Ecto neural progenitor cell (in vitro differentiated cells): Measurements from ENCODE around the gene AHCYL2.
"Not testable (repeated sequence)": the region's sequence is repeated elsewhere in the genome, so short reads cannot be mapped to it uniquely, and the experiment has no call there.

Source experiments
- DNase-seq: peaks from one replicate; pipeline ENCODE4 v3.0.0-alpha.2; 2018; ENCODE audit warnings: low spot score

Gene AHCYL2

DNA sequence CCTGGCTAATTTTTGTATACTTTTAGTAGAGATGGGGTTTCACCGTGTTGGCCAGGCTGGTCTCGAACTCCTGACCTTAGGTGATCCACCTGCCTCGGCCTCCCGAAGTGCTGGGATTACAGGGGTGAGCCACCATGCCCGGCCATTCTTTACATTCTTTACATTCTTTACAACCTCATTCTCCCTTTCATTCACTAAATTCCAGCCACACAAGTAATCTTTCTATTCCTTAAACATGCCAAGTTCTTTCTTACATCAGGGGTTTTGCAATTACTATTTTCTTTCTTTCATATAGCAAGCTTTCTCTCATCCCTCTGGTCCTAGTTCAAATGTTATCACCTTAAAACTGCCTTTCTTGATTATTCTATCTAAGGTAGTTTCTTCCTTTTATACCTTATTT lies 128.3 kb downstream of the AHCYL2 start:
- DNase-seq, result not testable (repeated sequence)

- no peak for DNase-seq
These were observed 129.8 kb downstream of the AHCYL2 start for GRCh38 chr7:129354428-129355157.

GRCh38 chr7:129356176-129356575 lies 131.3 kb downstream of the AHCYL2 start:
- DNase-seq, result no peak

DNA sequence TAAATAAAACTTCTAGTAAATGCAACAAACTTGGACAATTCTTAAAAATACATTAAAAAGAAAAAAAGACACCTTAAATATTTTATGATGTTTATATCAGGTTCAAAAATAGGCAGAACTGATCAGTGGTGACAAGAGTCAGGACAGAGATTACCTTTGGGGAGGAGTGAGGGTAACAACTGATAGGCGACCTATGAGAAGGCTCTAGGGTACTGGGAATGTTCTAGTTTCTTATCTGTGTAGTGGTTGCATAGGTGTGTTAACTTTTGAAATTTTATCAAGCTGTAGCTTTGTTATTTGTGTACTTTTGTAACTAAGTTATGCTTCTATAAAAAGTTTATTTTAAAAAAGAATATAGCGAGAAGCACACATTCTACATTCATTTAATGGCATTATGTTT lies 134.3 kb downstream of the AHCYL2 start:
- DNase-seq, result no peak

- DNase-seq, result no peak
These were observed 134.8 kb downstream of the AHCYL2 start for GRCh38 chr7:129359638-129360037.

DNA sequence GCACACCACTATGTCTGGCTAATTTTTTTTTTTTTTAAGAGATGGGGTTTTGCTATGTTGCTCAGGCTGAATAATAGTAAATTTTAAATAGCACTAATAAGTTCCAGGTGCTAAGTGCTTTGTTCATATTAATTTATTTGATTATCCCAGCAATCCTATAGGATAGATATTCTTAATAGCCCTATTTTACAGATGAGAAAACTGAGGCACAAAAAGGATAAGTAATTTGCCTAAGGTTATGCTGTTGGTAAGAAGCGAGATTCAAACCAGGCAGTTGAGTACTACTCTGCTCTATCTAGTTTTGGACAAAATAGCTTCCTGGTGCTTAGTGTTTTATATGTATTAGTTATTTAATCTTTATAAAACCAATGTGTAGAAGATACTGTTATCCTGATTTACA lies 136.9 kb downstream of the AHCYL2 start:
- no peak for DNase-seq

- DNase-seq, result no peak
These were observed 137.7 kb downstream of the AHCYL2 start for GRCh38 chr7:129362496-129362895.

- DNase-seq, result no peak
These were observed 142.5 kb downstream of the AHCYL2 start for GRCh38 chr7:129367349-129367699.

DNA sequence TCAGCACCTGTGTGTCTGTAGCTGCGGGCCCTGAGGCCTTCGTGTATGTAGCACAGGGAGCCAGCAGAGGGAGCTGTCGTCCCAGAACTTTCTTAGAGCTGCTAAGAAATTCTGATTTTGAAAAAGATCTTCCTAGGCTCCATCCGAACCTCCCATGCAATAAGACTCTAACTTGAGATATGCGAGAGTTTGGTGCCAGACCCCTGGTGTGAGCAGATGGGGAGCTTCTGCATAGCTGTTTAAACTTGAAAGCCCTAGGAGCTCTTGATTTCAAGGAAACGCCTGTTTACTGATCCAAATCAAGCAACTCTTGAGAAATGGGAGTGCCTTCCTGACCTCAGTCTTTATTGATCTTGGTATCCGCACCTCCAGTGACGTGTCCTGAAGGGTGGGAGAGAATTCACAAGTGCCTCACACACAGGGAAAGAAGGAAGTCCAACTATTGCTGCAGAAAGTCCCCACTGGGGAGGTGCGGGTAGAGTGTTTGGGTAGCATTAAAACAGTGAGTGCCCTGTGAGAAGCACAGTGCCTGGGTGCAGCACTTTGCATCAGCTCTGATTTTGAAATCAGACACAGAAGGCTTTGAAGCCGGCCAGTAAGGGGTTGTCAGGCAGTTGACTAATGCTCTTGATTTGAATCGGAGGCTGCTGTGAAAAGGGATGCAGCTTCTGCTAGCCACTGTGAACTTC lies 143.0 kb downstream of the AHCYL2 start:
- peak; percentile 78 for DNase-seq

DNA sequence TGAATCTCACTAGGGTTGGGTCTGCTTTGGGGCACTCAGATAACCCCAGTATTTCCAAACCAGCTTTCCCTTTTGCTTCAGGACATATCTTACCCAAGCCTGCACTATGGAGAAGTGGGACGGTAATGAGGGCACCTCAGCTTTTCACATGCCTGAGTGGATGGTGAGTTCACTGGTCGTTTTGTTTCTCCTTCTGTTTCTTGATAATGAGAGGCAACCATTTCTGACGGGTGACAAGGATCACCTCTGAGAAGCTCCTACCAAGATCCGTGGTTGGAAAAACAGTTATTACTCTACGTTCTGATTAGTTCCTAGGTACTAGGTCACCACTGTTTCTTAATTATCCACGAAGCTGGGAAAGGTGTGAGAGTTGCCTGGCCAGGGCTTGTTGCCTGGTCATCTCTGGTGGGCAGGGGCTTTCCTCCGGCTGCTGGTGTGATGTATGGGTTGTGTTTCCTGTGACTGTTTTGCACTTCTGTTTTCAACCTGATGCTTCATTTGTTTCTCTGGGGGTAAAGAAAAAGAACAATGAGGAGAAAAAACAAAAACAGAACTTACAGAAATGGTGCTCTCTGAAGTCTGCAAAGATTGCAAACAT lies 143.7 kb downstream of the AHCYL2 start:
- no peak for DNase-seq

DNA sequence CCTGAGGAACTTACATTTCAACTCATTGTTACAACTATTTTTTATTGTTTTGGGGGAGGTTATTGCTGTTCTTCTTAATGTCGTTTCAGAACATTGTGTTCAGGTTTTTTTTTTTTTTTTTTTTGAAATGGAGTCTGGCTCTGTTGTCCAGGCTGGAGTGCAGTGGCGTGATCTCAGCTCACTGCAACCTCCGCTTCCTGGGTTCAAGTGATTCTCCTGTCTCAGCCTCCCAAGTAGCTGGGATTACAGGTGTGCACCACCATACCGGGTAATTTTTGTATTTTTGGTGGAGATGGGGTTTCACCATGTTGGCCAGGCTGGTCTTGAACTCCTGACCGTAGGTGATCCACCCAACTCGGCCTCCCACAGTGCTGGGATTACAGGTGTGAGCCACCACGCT lies 144.6 kb downstream of the AHCYL2 start:
- DNase-seq, result not testable (repeated sequence)

DNA sequence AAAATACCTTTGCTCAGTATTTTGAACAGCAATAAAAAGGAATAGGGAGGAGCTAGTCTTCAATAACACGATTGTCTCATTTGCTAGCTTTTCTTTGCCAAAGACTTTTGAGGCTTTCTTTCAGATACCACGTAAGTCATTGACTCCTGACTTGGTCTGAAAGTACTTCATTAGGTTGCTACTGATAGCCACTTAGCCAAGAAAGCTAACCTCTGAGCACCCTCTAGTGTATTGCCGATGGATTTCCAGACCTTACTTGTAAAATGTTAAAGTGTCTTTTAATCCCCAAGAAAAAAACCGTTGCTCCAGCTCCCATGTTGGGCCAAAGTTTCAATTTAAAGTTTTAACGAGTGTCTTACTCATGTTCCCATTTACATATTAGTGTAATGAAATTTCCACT lies 146.0 kb downstream of the AHCYL2 start:
- DNase-seq, result no peak

GRCh38 chr7:129371487-129371886 lies 146.7 kb downstream of the AHCYL2 start:
- DNase-seq, result no peak

DNA sequence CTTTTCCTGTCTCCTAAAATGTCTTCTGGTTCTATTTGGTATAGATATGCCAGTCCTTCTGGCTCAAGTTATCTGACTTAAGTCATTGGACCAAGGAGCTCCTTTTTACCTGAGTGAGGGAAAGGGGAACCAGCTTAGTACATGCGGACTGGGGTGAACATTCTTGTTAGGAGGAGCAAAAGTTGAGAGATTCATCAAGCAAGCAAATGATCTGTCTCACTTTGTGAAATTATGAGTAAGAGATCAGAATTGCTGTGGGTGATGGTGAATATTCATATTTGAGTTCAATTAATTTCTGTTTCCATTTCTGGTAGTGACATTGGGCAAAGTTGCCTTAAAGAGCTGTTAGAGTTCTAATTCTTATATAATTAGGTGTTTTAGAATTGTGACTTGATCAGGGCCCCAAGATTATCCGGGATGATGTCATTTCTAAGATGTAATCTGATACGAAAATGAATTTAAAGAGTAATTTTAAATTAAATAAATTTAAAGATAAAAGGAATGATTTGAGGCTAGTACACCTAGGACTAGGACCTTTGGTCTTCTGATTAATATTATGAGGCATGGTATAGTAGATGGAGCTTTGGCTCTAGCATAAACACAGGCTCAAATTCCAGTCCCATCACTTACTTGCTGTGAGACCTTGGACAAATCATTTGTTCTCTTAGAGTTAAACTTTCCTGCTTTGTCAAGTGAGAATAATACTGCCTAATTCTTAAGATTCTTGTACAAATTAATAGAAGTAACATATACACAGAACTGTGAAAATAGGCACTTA lies 149.0 kb downstream of the AHCYL2 start:
- no peak for DNase-seq

GRCh38 chr7:129375141-129375938 lies 150.5 kb downstream of the AHCYL2 start:
- DNase-seq, result no peak

- DNase-seq, result no peak
These were observed 151.4 kb downstream of the AHCYL2 start for GRCh38 chr7:129376076-129376777.

GRCh38 chr7:129376778-129377700 lies 152.2 kb downstream of the AHCYL2 start:
- no peak for DNase-seq

DNA sequence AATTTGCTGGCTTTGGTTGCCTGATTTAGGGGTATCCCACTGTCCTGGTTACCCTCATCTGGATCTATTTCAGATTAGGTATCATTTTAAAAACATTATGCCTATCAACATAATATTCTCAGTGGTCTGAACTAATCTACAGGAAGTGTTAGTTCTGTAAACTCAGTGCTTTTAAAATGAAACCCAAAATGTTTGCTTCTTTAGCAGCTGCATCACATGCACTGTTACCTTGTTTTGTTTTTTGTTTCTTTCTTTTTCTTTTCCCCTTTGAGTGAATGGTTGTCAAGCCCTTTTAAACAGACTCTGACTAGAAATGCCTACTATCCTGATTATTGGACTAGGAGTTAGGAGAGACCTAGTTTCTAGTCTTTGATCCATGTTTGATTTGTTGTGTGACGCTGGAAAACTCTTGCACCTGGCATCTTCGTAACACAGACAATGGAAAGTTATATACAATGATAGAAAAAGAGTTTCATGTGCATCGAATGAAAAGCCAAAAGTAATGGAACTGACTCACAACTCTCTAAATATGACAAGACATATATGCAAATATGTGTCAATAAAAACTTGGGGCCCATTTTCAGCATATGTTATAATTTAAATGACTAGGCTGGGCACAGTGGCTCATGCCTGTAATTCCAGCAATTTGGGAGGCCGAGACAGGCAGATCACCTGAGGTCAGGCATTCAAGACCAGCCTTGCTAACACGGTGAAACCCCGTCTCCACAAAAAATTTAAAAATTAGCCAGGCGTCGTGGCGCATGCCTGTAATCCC lies 157.1 kb downstream of the AHCYL2 start:
- no peak for DNase-seq

GRCh38 chr7:129383542-129384132 lies 158.8 kb downstream of the AHCYL2 start:
- no peak for DNase-seq
